ENCODE measurements around the gene MDM1. TPM values are rescaled to one million over a fixed set of nuclear protein-coding genes. Genes with fewer than 3 reads are reported as not detected.

The MDM1 gene
- total RNA-seq, 1 experiment from 2014 or later = 10.6 TPM

- no peak overlapping the region for H3K4me2 ChIP-seq (ENCODE audit: insufficient read depth, insufficient read length, low read length)
- H2BK15ac ChIP-seq (ENCODE audit: low read depth, low read length) = no peak overlapping the region
- H3K4me1 Mint-ChIP-seq = peaks cover 18 to 24% of the 10 kb centered on the region in 2 experiments
- peaks cover 3% of the 10 kb centered on the region; the same call in 1 of the 2 replicates for H3K4me1 ChIP-seq (ENCODE audit: insufficient read depth, low read length)
- H2BK5ac ChIP-seq (ENCODE audit: insufficient read length, low read length) = no peak overlapping the region
- H3K4ac ChIP-seq (ENCODE audit: low read depth, low read length) = no peak overlapping the region
- no peaks in the 10 kb centered on the region for H3K9me3 Mint-ChIP-seq
- H3K23me2 ChIP-seq (ENCODE audit: insufficient read length, low read depth, low read length, poor library complexity, severe bottlenecking) = no peaks in the 10 kb centered on the region
- H3K27ac ChIP-seq (ENCODE audit: insufficient read length, low read depth, low read length) = no peak overlapping the region
- no peak overlapping the region for H3K23ac ChIP-seq (ENCODE audit: insufficient read length, low read depth, low read length)
- no peak overlapping the region for H2AFZ ChIP-seq (ENCODE audit: low read length)
- no peak overlapping the region for H4K91ac ChIP-seq (ENCODE audit: insufficient read length, low read depth, low read length)
- no peak overlapping the region for H3K9ac ChIP-seq (ENCODE audit: extremely low read depth, insufficient read length, low read length)
- 100% methylated on average over 1 of the region's 6 CpGs for WGBS (ENCODE audit: extremely low coverage, insufficient read length, low lambda C conversion rate)
- no peaks in the 10 kb centered on the region for H3K79me2 ChIP-seq (ENCODE audit: insufficient read depth, low read length)
- no peak overlapping the region for H3T11ph ChIP-seq (ENCODE audit: low read length)
- TF ChIP-seq CTCF (conservative IDR thresholded peaks at IDR 0.05) = no peak
- no peak overlapping the region for H3K18ac ChIP-seq (ENCODE audit: insufficient read length, low read depth, low read length)
- H3K27me3 Mint-ChIP-seq (ENCODE audit: low read depth) = no peaks in the 10 kb centered on the region
- no peaks in the 10 kb centered on the region for H3K9me3 ChIP-seq (ENCODE audit: control insufficient read depth, low read depth, low read length)
- no peak overlapping the region for H4K5ac ChIP-seq (ENCODE audit: insufficient read length, low read depth, low read length)
- no peak overlapping the region for H3K4me3 Mint-ChIP-seq
- H3K27ac Mint-ChIP-seq = no peak overlapping the region
- H4K8ac ChIP-seq (replicated peaks; ENCODE audit: insufficient read length, low read depth, low read length) = no peak overlapping the region
- H2BK20ac ChIP-seq (ENCODE audit: low read depth, low read length, poor library complexity, severe bottlenecking) = no peak overlapping the region
- DNase-seq = no peak
- H3K56ac ChIP-seq (ENCODE audit: insufficient read length, low read depth, low read length) = no peak overlapping the region
- no peak overlapping the region for H3K14ac ChIP-seq (ENCODE audit: insufficient read depth, low read length)
- H2AK5ac ChIP-seq (ENCODE audit: insufficient read length, low read length) = no peak overlapping the region
- no peaks in the 10 kb centered on the region for H4K20me1 ChIP-seq (ENCODE audit: control insufficient read depth, insufficient read depth, insufficient read length)
- H2BK120ac ChIP-seq (ENCODE audit: low read depth, low read length, poor library complexity, severe bottlenecking) = no peak overlapping the region
- no peaks in the 10 kb centered on the region for H3K36me3 Mint-ChIP-seq (ENCODE audit: insufficient read depth in 1 of 3, low read depth in 3 of 3)
- no peaks in the 10 kb centered on the region for H3K79me1 ChIP-seq (ENCODE audit: insufficient read depth, low read depth, low read length, poor library complexity, severe bottlenecking)
- no peaks in the 10 kb centered on the region for H3K27me3 ChIP-seq (ENCODE audit: insufficient read depth, low read length)
- H2BK12ac ChIP-seq (ENCODE audit: insufficient read length, low read depth, low read length) = no peak overlapping the region
Measured at GRCh38 chr12:68276402-68276930, 55.7 kb downstream of the MDM1 start.

All from H9 (cell line).